HCT116 (cell line): ENCODE measurements around the gene STX5. TPM values are rescaled to one million over a fixed set of nuclear protein-coding genes. Genes with fewer than 3 reads are reported as not detected.

Experiments
- CTCF ChIP-seq, 3 experiments: fragments of 200-600 bp in 1 of 3; sonication (generic) in 1 of 3; IDR thresholded peaks in 2 of 3; conservative IDR thresholded peaks in 1 of 3; 2 replicates each; pipeline ENCODE4 v1.5.1; 2012 to 2017; ENCODE audit warnings: low read depth in 2 of 3, low read length in 2 of 3, antibody characterized with exemption in 1 of 3, borderline replicate concordance in 1 of 3, control low read depth in 1 of 3, mild to moderate bottlenecking in 1 of 3, mixed read lengths in 1 of 3, mixed run types in 1 of 3, moderate library complexity in 1 of 3; ENCODE audit not compliant: insufficient read depth in 1 of 3
- ELF1 ChIP-seq: IDR thresholded peaks from 2 replicates; pipeline ENCODE4 v1.6.1; 2012; ENCODE audit warnings: low read depth, borderline replicate concordance
- EZH2phosphoT487 ChIP-seq: fragments of 200-600 bp; IDR thresholded peaks from 2 replicates; pipeline ENCODE4 v1.6.1; 2018; ENCODE audit warnings: antibody characterized with exemption, borderline replicate concordance
- POLR2A ChIP-seq: IDR thresholded peaks from 2 replicates; pipeline ENCODE4 v1.7.0; 2011; ENCODE audit warnings: borderline replicate concordance; ENCODE audit not compliant: insufficient read depth, insufficient read length; ENCODE audit errors: extremely low read depth
- YY1 ChIP-seq: IDR thresholded peaks from 2 replicates; pipeline ENCODE4 v1.6.1; 2011; ENCODE audit warnings: low read length, low read depth, moderate library complexity, mild to moderate bottlenecking; ENCODE audit not compliant: insufficient replicate concordance; ENCODE audit errors: extremely low read depth
- total RNA-seq: library from RNA; stranded (reverse); gene quantifications from one replicate; pipeline ENCODE4 v1.2.1, GENCODE V29; 2021; ENCODE audit not compliant: unreplicated experiment
- TF ChIP-seq, protein P1 (sequence below): IDR thresholded peaks from 2 replicates; pipeline ENCODE4 v1.6.1; 2012; ENCODE audit warnings: low read depth

The STX5 gene
- total RNA-seq, 1 experiment from 2014 or later, result 29.5 TPM

- no peak for TF ChIP-seq CTCF (IDR thresholded peaks at IDR 0.05 in 2 of 3, conservative IDR thresholded peaks at IDR 0.05 in 1 of 3; ENCODE audit: borderline replicate concordance in 1 of 3, insufficient read depth in 1 of 3, low read depth in 2 of 3, low read length in 2 of 3)
- no peak for TF ChIP-seq ELF1
- TF ChIP-seq EZH2phosphoT487, result no peak
- peak; percentile 84 for TF ChIP-seq YY1
- TF ChIP-seq, protein P1, sequence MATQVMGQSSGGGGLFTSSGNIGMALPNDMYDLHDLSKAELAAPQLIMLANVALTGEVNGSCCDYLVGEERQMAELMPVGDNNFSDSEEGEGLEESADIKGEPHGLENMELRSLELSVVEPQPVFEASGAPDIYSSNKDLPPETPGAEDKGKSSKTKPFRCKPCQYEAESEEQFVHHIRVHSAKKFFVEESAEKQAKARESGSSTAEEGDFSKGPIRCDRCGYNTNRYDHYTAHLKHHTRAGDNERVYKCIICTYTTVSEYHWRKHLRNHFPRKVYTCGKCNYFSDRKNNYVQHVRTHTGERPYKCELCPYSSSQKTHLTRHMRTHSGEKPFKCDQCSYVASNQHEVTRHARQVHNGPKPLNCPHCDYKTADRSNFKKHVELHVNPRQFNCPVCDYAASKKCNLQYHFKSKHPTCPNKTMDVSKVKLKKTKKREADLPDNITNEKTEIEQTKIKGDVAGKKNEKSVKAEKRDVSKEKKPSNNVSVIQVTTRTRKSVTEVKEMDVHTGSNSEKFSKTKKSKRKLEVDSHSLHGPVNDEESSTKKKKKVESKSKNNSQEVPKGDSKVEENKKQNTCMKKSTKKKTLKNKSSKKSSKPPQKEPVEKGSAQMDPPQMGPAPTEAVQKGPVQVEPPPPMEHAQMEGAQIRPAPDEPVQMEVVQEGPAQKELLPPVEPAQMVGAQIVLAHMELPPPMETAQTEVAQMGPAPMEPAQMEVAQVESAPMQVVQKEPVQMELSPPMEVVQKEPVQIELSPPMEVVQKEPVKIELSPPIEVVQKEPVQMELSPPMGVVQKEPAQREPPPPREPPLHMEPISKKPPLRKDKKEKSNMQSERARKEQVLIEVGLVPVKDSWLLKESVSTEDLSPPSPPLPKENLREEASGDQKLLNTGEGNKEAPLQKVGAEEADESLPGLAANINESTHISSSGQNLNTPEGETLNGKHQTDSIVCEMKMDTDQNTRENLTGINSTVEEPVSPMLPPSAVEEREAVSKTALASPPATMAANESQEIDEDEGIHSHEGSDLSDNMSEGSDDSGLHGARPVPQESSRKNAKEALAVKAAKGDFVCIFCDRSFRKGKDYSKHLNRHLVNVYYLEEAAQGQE, result no peak
- peak; percentile 99 for TF ChIP-seq POLR2A
Measured at GRCh38 chr11:62805076-62805892, 26.6 kb downstream of the STX5 start, which contains the start of gene NXF1 (continued).
